Measurements from ENCODE around the gene PRR13. TPM values are rescaled to one million over a fixed set of nuclear protein-coding genes. Genes with fewer than 3 reads are reported as not detected.
"Not testable (repeated sequence)": the region's sequence is repeated elsewhere in the genome, so short reads cannot be mapped to it uniquely, and the experiment has no call there.

Gene PRR13
- polyA plus RNA-seq, 1 of the 3 experiments (the other 2 are of a cell fraction), result 58.5 TPM

DNA sequence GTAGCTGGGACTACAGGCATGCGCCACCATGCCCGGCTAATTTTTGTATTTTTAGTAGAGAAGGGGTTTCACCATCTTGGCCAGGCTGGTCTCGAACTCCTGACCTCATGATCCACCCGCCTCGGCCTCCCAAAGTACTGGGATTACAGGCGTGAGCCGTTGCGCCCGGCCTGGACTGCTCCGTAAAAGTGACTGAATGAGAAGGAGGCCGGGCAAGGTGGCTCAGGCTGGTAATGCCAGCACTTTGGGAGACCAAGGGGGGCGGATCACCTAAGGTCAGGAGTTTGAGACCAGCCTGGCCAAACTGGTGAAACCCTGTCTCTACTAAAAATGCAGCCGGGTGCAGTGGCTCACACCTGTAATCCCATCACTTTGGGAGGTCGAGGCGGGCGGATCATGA, 39.2 kb upstream of the PRR13 start:
- H3K27ac ChIP-seq (ENCODE audit: low read depth in 2 of 2, low read length in 1 of 2); H3K9me2 ChIP-seq; H3K4me1 ChIP-seq (ENCODE audit: control insufficient read depth in 1 of 2, insufficient read depth in 2 of 2, low read depth in 1 of 2, low read length in 1 of 2); H3K9ac ChIP-seq; H3K27me3 ChIP-seq (ENCODE audit: insufficient read depth); H3K4me2 ChIP-seq; H3K4me3 ChIP-seq (ENCODE audit: low read depth in 2 of 2, low read length in 1 of 2); DNase-seq; H3K9me3 ChIP-seq; POLR2A ChIA-PET; H4K20me1 ChIP-seq (ENCODE audit: insufficient read depth); H2AFZ ChIP-seq (ENCODE audit: low read depth); H3F3A ChIP-seq (replicated peaks; ENCODE audit: insufficient read depth): not testable (repeated sequence)
- 94% methylated on average over 16 of the region's 16 CpGs for WGBS (ENCODE audit: low lambda C conversion rate)
- Histone ChIP-seq H3K36me3 (replicated peaks in 1 of 2; ENCODE audit: control insufficient read depth in 1 of 2, insufficient read depth in 2 of 2, low read length in 1 of 2) (peaks cover 0 to 48% of the 10 kb centered on the region in 2 experiments), H3K79me2 (ENCODE audit: insufficient read depth) (peaks cover 96% of the 10 kb centered on the region)
- CTCF ChIA-PET, result interaction anchor here (0.6 to 1.8 kb wide), 6 partner anchors 8 to 96 kb away, joined by 3 to 6 read pairs (median 4); no protein-coding TSS in a partner anchor

DNA sequence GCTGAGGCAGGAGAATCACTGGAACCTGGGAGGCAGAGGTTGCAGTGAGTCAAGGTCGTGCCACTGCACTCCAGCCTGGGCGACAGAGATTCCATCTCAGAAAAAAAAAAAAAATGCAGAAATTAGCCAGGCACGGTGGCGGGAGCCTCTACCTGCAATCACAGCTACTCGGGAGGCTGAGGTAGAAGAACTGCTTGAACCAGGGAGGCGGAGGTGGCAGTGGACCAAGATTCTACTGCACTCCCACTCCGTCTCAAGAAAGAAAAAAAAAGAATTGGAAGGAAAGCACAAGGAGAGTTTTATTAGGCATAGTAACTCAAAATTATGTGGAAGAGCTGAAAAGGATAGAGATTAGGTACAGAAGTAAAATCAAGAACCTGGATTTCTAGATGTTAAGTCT, 38.7 kb upstream of the PRR13 start:
- H3K27ac ChIP-seq (ENCODE audit: low read depth in 2 of 2, low read length in 1 of 2), result no peak overlapping the region
- CTCF ChIA-PET, result interaction anchor here (0.5 to 1.1 kb wide), 3 partner anchors 12 to 285 kb away, joined by 3 to 5 read pairs (median 3); no protein-coding TSS in a partner anchor
- H3K79me2 ChIP-seq (ENCODE audit: insufficient read depth), result peaks cover 91% of the 10 kb centered on the region
- 92% methylated on average over 7 of the region's 7 CpGs for WGBS (ENCODE audit: low lambda C conversion rate)
- H3K9me2 ChIP-seq, result no peaks in the 10 kb centered on the region
- H3K9ac ChIP-seq, result no peak overlapping the region
- no peak overlapping the region for H3K4me2 ChIP-seq
- H3K4me1 ChIP-seq (ENCODE audit: control insufficient read depth in 1 of 2, insufficient read depth in 2 of 2, low read depth in 1 of 2, low read length in 1 of 2), result 0 out of 4 replicates have a peak, but pooled peaks cover 0 to 6% of the 10 kb centered on the region in 2 experiments
- POLR2A ChIA-PET, result no interaction called here
- H3K9me3 ChIP-seq, result no peaks in the 10 kb centered on the region
- TF ChIP-seq MAX (IDR thresholded peaks at IDR 0.05; ENCODE audit: low read depth) (no peak), TCF12 (IDR thresholded peaks at IDR 0.05) (no peak), TEAD4 (IDR thresholded peaks at IDR 0.05; ENCODE audit: borderline replicate concordance, insufficient read depth) (no peak), GABPA (IDR thresholded peaks at IDR 0.05; ENCODE audit: low read depth) (no peak), MEF2A (IDR thresholded peaks at IDR 0.05; ENCODE audit: borderline replicate concordance, low read depth) (no peak), GATA2 (CRISPR knock-in tag; IDR thresholded peaks at IDR 0.05) (no peak), EP300 (IDR thresholded peaks at IDR 0.05; ENCODE audit: borderline replicate concordance in 1 of 2, low read depth in 1 of 2, low read length in 1 of 2) (no peak), TAF1 (IDR thresholded peaks at IDR 0.05; ENCODE audit: borderline replicate concordance, low read depth, low read length) (no peak), RCOR1 (IDR thresholded peaks at IDR 0.05; ENCODE audit: low read length) (no peak), NRF1 (IDR thresholded peaks at IDR 0.05; ENCODE audit: low read depth, low read length) (no peak), SIN3A (IDR thresholded peaks at IDR 0.05; ENCODE audit: borderline replicate concordance, low read depth, low read length) (no peak), ELF1 (IDR thresholded peaks at IDR 0.05) (no peak), NFIC (IDR thresholded peaks at IDR 0.05; ENCODE audit: borderline replicate concordance) (no peak)
- TF ChIP-seq, protein P1, sequence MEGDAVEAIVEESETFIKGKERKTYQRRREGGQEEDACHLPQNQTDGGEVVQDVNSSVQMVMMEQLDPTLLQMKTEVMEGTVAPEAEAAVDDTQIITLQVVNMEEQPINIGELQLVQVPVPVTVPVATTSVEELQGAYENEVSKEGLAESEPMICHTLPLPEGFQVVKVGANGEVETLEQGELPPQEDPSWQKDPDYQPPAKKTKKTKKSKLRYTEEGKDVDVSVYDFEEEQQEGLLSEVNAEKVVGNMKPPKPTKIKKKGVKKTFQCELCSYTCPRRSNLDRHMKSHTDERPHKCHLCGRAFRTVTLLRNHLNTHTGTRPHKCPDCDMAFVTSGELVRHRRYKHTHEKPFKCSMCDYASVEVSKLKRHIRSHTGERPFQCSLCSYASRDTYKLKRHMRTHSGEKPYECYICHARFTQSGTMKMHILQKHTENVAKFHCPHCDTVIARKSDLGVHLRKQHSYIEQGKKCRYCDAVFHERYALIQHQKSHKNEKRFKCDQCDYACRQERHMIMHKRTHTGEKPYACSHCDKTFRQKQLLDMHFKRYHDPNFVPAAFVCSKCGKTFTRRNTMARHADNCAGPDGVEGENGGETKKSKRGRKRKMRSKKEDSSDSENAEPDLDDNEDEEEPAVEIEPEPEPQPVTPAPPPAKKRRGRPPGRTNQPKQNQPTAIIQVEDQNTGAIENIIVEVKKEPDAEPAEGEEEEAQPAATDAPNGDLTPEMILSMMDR (IDR thresholded peaks at IDR 0.05), result no peak
- TF ChIP-seq, protein P2, sequence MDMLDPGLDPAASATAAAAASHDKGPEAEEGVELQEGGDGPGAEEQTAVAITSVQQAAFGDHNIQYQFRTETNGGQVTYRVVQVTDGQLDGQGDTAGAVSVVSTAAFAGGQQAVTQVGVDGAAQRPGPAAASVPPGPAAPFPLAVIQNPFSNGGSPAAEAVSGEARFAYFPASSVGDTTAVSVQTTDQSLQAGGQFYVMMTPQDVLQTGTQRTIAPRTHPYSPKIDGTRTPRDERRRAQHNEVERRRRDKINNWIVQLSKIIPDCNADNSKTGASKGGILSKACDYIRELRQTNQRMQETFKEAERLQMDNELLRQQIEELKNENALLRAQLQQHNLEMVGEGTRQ (IDR thresholded peaks at IDR 0.05; ENCODE audit: borderline replicate concordance, low read depth, low read length), result no peak
- peaks cover 3% of the 10 kb centered on the region for H3F3A ChIP-seq (replicated peaks; ENCODE audit: insufficient read depth)
- no peak overlapping the region for H3K4me3 ChIP-seq (ENCODE audit: low read depth in 2 of 2, low read length in 1 of 2)
- H2AFZ ChIP-seq (ENCODE audit: low read depth), result no peak overlapping the region
- no peaks in the 10 kb centered on the region for H3K27me3 ChIP-seq (ENCODE audit: insufficient read depth)
- no peak for DNase-seq
- peaks cover 0 to 48% of the 10 kb centered on the region in 2 experiments for H3K36me3 ChIP-seq (replicated peaks in 1 of 2; ENCODE audit: control insufficient read depth in 1 of 2, insufficient read depth in 2 of 2, low read length in 1 of 2)
- 0 out of 2 replicates have a peak, but pooled peaks cover 3% of the 10 kb centered on the region for H4K20me1 ChIP-seq (ENCODE audit: insufficient read depth)
